GM23338 (cell line): Measurements from ENCODE around the gene RPS15. TPM values are rescaled to one million over a fixed set of nuclear protein-coding genes. Genes with fewer than 3 reads are reported as not detected.

Experiments used
- ATAC-seq: fragments of 200-7000 bp; cut with Tn5 transposase; 3 replicates; pipeline ENCODE4 v1.9.1; 2020
- DNase-seq: peaks from one replicate; pipeline ENCODE4 v3.0.0-alpha.2; 2015; ENCODE audit warnings: low spot score
- H2AFZ ChIP-seq: fragments of 200-600 bp; sonication (generic); 2 replicates; pipeline ENCODE4 v1.8.0; 2016; ENCODE audit warnings: antibody characterized with exemption, mild to moderate bottlenecking, moderate library complexity
- H3F3A ChIP-seq: fragments of 200-600 bp; sonication (generic); replicated peaks from 2 replicates; pipeline ENCODE4 v1.8.0; 2017; ENCODE audit warnings: antibody characterized with exemption, mixed run types, low read depth
- H3K27ac ChIP-seq: fragments of 200-600 bp; sonication (generic); 2 replicates; pipeline ENCODE4 v1.6.1; 2016; ENCODE audit warnings: low read depth
- H3K27me3 ChIP-seq: fragments of 200-600 bp; sonication (generic); 2 replicates; pipeline ENCODE4 v1.8.0; 2016; ENCODE audit warnings: mild to moderate bottlenecking, mixed run types, moderate library complexity; ENCODE audit not compliant: insufficient read depth
- H3K36me3 ChIP-seq: fragments of 200-600 bp; sonication (generic); 2 replicates; pipeline ENCODE4 v1.8.0; 2016; ENCODE audit warnings: mild to moderate bottlenecking; ENCODE audit not compliant: insufficient read depth
- H3K4me1 ChIP-seq: fragments of 200-600 bp; sonication (generic); 2 replicates; pipeline ENCODE4 v1.8.0; 2016; ENCODE audit warnings: mild to moderate bottlenecking, moderate library complexity; ENCODE audit not compliant: insufficient read depth
- H3K4me2 ChIP-seq: fragments of 200-600 bp; sonication (generic); 2 replicates; pipeline ENCODE4 v1.7.1; 2017; ENCODE audit warnings: mixed run types
- H3K4me3 ChIP-seq: fragments of 200-600 bp; sonication (generic); 2 replicates; pipeline ENCODE4 v1.6.1; 2016; ENCODE audit warnings: mixed run types
- H3K79me2 ChIP-seq: fragments of 200-600 bp; sonication (generic); replicated peaks from 2 replicates; pipeline ENCODE4 v1.8.0; 2017; ENCODE audit warnings: mild to moderate bottlenecking; ENCODE audit not compliant: insufficient read depth
- H3K9me2 ChIP-seq: fragments of 200-600 bp; sonication (generic); 2 replicates; pipeline ENCODE4 v1.8.0; 2017; ENCODE audit not compliant: insufficient read depth
- H4K20me1 ChIP-seq: fragments of 200-600 bp; sonication (generic); replicated peaks from 2 replicates; pipeline ENCODE4 v1.8.0; 2017; ENCODE audit warnings: mild to moderate bottlenecking; ENCODE audit not compliant: insufficient read depth
- H3K27ac Mint-ChIP-seq: 2 replicates; pipeline ENCODE4 v1.8.0; 2020; ENCODE audit warnings: inconsistent platforms, mild to moderate bottlenecking, moderate library complexity, mixed read lengths
- H3K27me3 Mint-ChIP-seq: 3 replicates; pipeline ENCODE4 v1.8.0; 2022; ENCODE audit warnings: low read depth, mild to moderate bottlenecking, moderate library complexity, mixed read lengths, inconsistent platforms; ENCODE audit not compliant: insufficient read depth, poor library complexity
- H3K36me3 Mint-ChIP-seq: 3 replicates; pipeline ENCODE4 v1.8.0; 2021; ENCODE audit warnings: low read depth, mild to moderate bottlenecking, inconsistent platforms, moderate library complexity, mixed read lengths
- H3K4me1 Mint-ChIP-seq: 3 replicates; pipeline ENCODE4 v1.8.0; 2020; ENCODE audit warnings: mild to moderate bottlenecking, inconsistent platforms, mixed read lengths
- H3K4me3 Mint-ChIP-seq: 3 replicates; pipeline ENCODE4 v1.8.0; 2021; ENCODE audit warnings: moderate library complexity, mild to moderate bottlenecking, inconsistent platforms, mixed read lengths
- H3K9me3 Mint-ChIP-seq: 3 replicates; pipeline ENCODE4 v1.8.0; 2020; ENCODE audit warnings: moderate library complexity, mild to moderate bottlenecking, inconsistent platforms, mixed read lengths
- CTCF ChIP-seq, 2 experiments: fragments of 200-600 bp in 1 of 2; sonication (generic) in 1 of 2; conservative IDR thresholded peaks; 2 replicates each; pipeline versions ENCODE4 v1.5.1 to v1.6.1; 2016 to 2017; ENCODE audit warnings: antibody characterized with exemption in 2 of 2, low read depth in 2 of 2, mild to moderate bottlenecking in 2 of 2, moderate library complexity in 1 of 2
- ETS1 ChIP-seq: IDR thresholded peaks from 2 replicates; pipeline ENCODE4 v1.6.1; 2016; ENCODE audit warnings: antibody characterized with exemption
- EZH2 ChIP-seq: fragments of 200-600 bp; sonication (generic); IDR thresholded peaks from one replicate; pipeline ENCODE4 v1.8.0; 2017; ENCODE audit warnings: antibody characterized with exemption, mild to moderate bottlenecking, low read depth; ENCODE audit not compliant: unreplicated experiment
- EZH2phosphoT487 ChIP-seq: fragments of 200-600 bp; sonication (generic); IDR thresholded peaks from one replicate; pipeline ENCODE4 v1.8.1; 2018; ENCODE audit warnings: antibody characterized with exemption; ENCODE audit not compliant: unreplicated experiment
- JUNB ChIP-seq: IDR thresholded peaks from one replicate; pipeline ENCODE4 v1.6.1; 2016; ENCODE audit warnings: antibody characterized with exemption; ENCODE audit not compliant: unreplicated experiment
- NANOG ChIP-seq: IDR thresholded peaks from 2 replicates; pipeline ENCODE4 v1.6.1; 2016; ENCODE audit warnings: antibody characterized with exemption, borderline replicate concordance
- POLR2AphosphoS5 ChIP-seq: IDR thresholded peaks from 2 replicates; pipeline ENCODE4 v1.6.1; 2016; ENCODE audit warnings: antibody characterized with exemption, low read depth
- REST ChIP-seq: IDR thresholded peaks from one replicate; pipeline ENCODE4 v1.6.1; 2018; ENCODE audit warnings: antibody characterized with exemption; ENCODE audit not compliant: unreplicated experiment
- ZNF462 ChIP-seq: fragments of 250-450 bp; sonication (Bioruptor Pico); IDR thresholded peaks from 2 replicates; pipeline ENCODE4 v1.5.0; 2020; ENCODE audit warnings: mild to moderate bottlenecking, moderate library complexity
- polyA plus RNA-seq: library from polyadenylated mRNA; unstranded; fragments of >200 nt; fragmentation: Nextera tagmentation; extraction: Ambion mirVana; gene quantifications from 2 replicates; pipeline ENCODE4 v1.2.1, GENCODE V29; 2016
- total RNA-seq: library from RNA; depleted of rRNA; stranded (reverse); fragments of >200 nt; shearing (Covaris generic); gene quantifications from 2 replicates; pipeline ENCODE4 v1.2.3, GENCODE V29; 2014

Gene RPS15
- total and polyA plus RNA-seq, 2 experiments from 2014 or later = 2,953 to 3,861 TPM

- Histone ChIP-seq H4K20me1 (peaks cover 10% of the 10 kb centered on the region), H3K27me3 (no peaks in the 10 kb centered on the region), H3K4me3 (no peak overlapping the region), H3K27ac (0 out of 2 replicates have a peak overlapping the region, but pooled peaks have one; percentile 50), H3K4me2 (no peak overlapping the region), H3K36me3 (peaks cover 12% of the 10 kb centered on the region; the same call in 1 of the 2 replicates), H3F3A (peaks cover 41% of the 10 kb centered on the region), H3K79me2 (peaks cover 13% of the 10 kb centered on the region), H3K9me2 (no peaks in the 10 kb centered on the region), H2AFZ (no peak overlapping the region), H3K4me1 (no peaks in the 10 kb centered on the region)
- no peak for ATAC-seq
- Mint-ChIP-seq H3K27ac (no peak overlapping the region), H3K9me3 (no peaks in the 10 kb centered on the region; the same call in 2 of the 3 replicates), H3K36me3 (peaks cover 46% of the 10 kb centered on the region), H3K27me3 (peaks cover 26% of the 10 kb centered on the region), H3K4me1 (no peaks in the 10 kb centered on the region; the same call in 2 of the 3 replicates), H3K4me3 (no peak overlapping the region)
- TF ChIP-seq CTCF (conservative IDR thresholded peaks at IDR 0.05; ENCODE audit: low read depth in 2 of 2) (no peak), REST (no peak), ZNF462 (no peak), NANOG (no peak), ETS1 (no peak), POLR2AphosphoS5 (no peak), JUNB (no peak), EZH2phosphoT487 (no peak), EZH2 (no peak)
- DNase-seq = no peak
Measured at GRCh38 chr19:1434040-1434366, 4.2 kb upstream of the RPS15 start.
